Measurements from ENCODE around the gene GRK4.
"Not testable (repeated sequence)": the region's sequence is repeated elsewhere in the genome, so short reads cannot be mapped to it uniquely, and the experiment has no call there.

Gene GRK4

GRCh38 chr4:3041192-3042142, 78.1 kb downstream of the GRK4 start:
- Histone ChIP-seq H3K27me3 (ENCODE audit: control insufficient read depth, insufficient read depth, low read length) (no peaks in the 10 kb centered on the region), H3K9me3 (ENCODE audit: control insufficient read depth, low read depth, low read length) (no peaks in the 10 kb centered on the region), H3K9ac (ENCODE audit: low read length) (no peak overlapping the region), H3K4me3 (ENCODE audit: low read length) (no peak overlapping the region), H3K4me1 (ENCODE audit: control insufficient read depth, low read depth, low read length) (no peaks in the 10 kb centered on the region), H3K27ac (ENCODE audit: low read length) (no peak overlapping the region), H3K36me3 (ENCODE audit: control insufficient read depth, low read depth, low read length) (no peaks in the 10 kb centered on the region)

GRCh38 chr4:3042226-3042625, 78.9 kb downstream of the GRK4 start:
- Histone ChIP-seq H3K27me3 (ENCODE audit: control insufficient read depth, insufficient read depth, low read length) (no peaks in the 10 kb centered on the region), H3K9me3 (ENCODE audit: control insufficient read depth, low read depth, low read length) (no peaks in the 10 kb centered on the region), H3K4me1 (ENCODE audit: control insufficient read depth, low read depth, low read length) (no peaks in the 10 kb centered on the region), H3K9ac (ENCODE audit: low read length) (no peak overlapping the region), H3K4me3 (ENCODE audit: low read length) (no peak overlapping the region), H3K36me3 (ENCODE audit: control insufficient read depth, low read depth, low read length) (no peaks in the 10 kb centered on the region), H3K27ac (ENCODE audit: low read length) (no peak overlapping the region)

GRCh38 chr4:3043282-3044020, 80.1 kb downstream of the GRK4 start:
- no peaks in the 10 kb centered on the region for H3K9me3 ChIP-seq (ENCODE audit: control insufficient read depth, low read depth, low read length)
- no peaks in the 10 kb centered on the region for H3K4me1 ChIP-seq (ENCODE audit: control insufficient read depth, low read depth, low read length)
- no peaks in the 10 kb centered on the region for H3K36me3 ChIP-seq (ENCODE audit: control insufficient read depth, low read depth, low read length)
- H3K27ac ChIP-seq (ENCODE audit: low read length): no peak overlapping the region
- H3K27me3 ChIP-seq (ENCODE audit: control insufficient read depth, insufficient read depth, low read length): no peaks in the 10 kb centered on the region
- H3K9ac ChIP-seq (ENCODE audit: low read length): no peak overlapping the region
- no peak overlapping the region for H3K4me3 ChIP-seq (ENCODE audit: low read length)

DNA sequence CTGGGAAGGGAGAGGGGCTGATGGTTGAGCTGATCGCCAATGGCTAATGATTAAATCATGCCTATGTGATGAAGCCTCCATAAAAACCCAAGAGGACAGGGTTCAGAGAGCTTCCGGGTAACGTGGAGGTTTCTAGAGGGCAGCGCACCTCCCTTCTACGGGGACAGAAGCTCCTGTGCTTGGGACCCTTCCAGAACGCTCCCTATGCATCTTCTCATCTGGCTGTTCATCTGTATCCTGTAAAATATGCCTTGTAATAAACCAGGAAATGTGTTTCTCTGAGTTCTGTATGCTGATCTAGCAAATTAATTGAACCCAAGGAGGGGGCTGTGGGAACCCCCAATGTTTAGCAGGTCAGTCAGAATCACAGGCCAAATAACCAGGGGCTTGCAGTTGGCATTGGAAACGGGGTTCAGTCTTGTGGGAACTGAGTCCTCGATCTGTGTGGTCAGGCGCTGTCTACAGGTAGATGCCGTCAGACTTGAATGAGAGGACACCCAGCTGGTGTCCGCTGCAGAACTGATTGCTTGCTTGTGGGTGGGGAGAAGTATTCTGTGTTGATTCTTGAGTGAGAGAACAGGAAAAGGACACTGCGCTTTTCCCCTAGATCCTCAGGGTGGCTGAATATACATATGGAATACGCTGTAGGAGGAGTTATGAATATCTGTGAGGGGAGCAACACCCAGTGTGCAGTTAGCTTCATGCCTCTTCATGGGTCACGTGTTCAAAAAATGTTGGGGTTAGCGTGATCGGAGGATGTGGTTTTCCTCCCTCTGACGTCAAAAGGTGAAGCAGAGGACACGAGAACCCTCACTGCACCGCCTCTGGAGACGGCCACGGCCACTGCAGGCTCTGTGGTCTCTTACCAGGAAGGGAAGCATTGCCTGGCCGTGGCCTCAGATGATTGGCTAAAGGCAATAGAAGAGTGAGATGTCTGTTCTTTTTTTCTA, 81.8 kb downstream of the GRK4 start:
- Histone ChIP-seq H3K36me3 (ENCODE audit: control insufficient read depth, low read depth, low read length) (no peaks in the 10 kb centered on the region), H3K9me3 (ENCODE audit: control insufficient read depth, low read depth, low read length) (no peaks in the 10 kb centered on the region), H3K27ac (ENCODE audit: low read length) (no peak overlapping the region), H3K4me3 (ENCODE audit: low read length) (no peak overlapping the region), H3K4me1 (ENCODE audit: control insufficient read depth, low read depth, low read length) (no peaks in the 10 kb centered on the region), H3K27me3 (ENCODE audit: control insufficient read depth, insufficient read depth, low read length) (no peaks in the 10 kb centered on the region), H3K9ac (ENCODE audit: low read length) (no peak overlapping the region)

DNA sequence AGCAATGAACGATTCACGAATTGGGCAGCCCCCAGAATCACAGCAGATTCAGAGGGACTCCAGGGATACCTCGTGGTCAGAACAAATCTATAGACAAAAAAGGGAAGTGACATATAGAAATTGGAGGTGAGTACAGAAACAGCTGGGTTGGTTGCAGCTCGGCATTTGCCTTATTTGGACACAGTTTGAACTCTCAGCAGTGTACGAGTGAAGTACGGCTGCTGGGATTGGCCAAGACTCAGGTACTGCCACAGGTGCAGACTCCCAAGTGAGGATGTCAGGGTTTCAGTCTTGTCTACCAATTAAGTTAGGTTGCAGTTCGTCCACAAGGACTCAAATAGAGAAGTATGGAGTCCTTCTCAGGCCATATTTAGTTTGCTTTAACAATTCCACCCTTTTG, 82.8 kb downstream of the GRK4 start:
- Histone ChIP-seq H3K36me3 (ENCODE audit: control insufficient read depth, low read depth, low read length) (no peaks in the 10 kb centered on the region), H3K4me3 (ENCODE audit: low read length) (no peak overlapping the region), H3K9me3 (ENCODE audit: control insufficient read depth, low read depth, low read length) (no peaks in the 10 kb centered on the region), H3K27ac (ENCODE audit: low read length) (no peak overlapping the region), H3K4me1 (ENCODE audit: control insufficient read depth, low read depth, low read length) (no peaks in the 10 kb centered on the region), H3K27me3 (ENCODE audit: control insufficient read depth, insufficient read depth, low read length) (no peaks in the 10 kb centered on the region), H3K9ac (ENCODE audit: low read length) (no peak overlapping the region)

GRCh38 chr4:3046623-3047022, 83.3 kb downstream of the GRK4 start:
- Histone ChIP-seq H3K4me3 (ENCODE audit: low read length) (no peak overlapping the region), H3K27ac (ENCODE audit: low read length) (no peak overlapping the region), H3K27me3 (ENCODE audit: control insufficient read depth, insufficient read depth, low read length) (no peaks in the 10 kb centered on the region), H3K9ac (ENCODE audit: low read length) (no peak overlapping the region), H3K9me3 (ENCODE audit: control insufficient read depth, low read depth, low read length) (no peaks in the 10 kb centered on the region), H3K36me3 (ENCODE audit: control insufficient read depth, low read depth, low read length) (no peaks in the 10 kb centered on the region), H3K4me1 (ENCODE audit: control insufficient read depth, low read depth, low read length) (no peaks in the 10 kb centered on the region)

- no peaks in the 10 kb centered on the region for H3K9me3 ChIP-seq (ENCODE audit: control insufficient read depth, low read depth, low read length)
- no peaks in the 10 kb centered on the region for H3K4me1 ChIP-seq (ENCODE audit: control insufficient read depth, low read depth, low read length)
- no peaks in the 10 kb centered on the region for H3K27me3 ChIP-seq (ENCODE audit: control insufficient read depth, insufficient read depth, low read length)
- no peak overlapping the region for H3K4me3 ChIP-seq (ENCODE audit: low read length)
- no peaks in the 10 kb centered on the region for H3K36me3 ChIP-seq (ENCODE audit: control insufficient read depth, low read depth, low read length)
- H3K9ac ChIP-seq (ENCODE audit: low read length): no peak overlapping the region
- H3K27ac ChIP-seq (ENCODE audit: low read length): no peak overlapping the region
Observed at GRCh38 chr4:3047464-3048286, 84.3 kb downstream of the GRK4 start.

DNA sequence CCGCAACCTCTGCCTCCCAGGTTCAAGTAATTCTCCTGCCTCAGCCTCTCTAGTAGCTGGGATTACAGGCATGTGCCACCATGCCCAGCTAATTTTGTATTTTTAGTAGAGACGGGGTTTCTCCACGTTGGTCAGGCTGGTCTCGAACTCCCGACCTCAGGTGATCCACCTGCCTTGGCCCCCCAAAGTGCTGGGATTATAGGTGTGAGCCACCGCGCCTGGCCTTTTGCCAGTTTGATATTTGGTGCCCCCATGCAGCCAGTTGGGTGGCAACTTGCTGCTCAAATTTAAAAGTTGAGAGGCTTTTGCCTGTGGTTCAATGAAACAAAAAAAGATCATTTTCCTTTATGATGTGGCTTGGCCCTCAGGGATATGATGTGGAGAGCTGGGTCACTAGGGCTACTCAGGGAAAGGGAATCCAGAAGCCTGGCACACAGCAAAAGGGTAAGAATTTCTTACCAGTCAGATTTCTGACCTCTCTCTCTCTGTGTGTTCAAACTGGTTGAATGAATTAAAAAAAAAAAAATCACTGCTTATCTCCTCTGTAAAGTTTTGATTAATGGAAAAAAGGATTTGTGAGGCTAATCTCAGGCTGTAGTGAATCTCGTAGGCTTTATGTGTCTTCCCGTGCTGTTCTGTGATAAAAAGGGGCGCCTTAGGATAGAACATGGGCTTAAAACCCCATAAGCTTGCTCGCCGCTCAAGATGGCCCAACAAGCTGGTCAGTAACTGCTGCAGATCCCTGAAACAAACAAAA, 87.9 kb downstream of the GRK4 start:
- H3K4me3 ChIP-seq (ENCODE audit: low read length); H3K4me1 ChIP-seq (ENCODE audit: control insufficient read depth, low read depth, low read length); H3K36me3 ChIP-seq (ENCODE audit: control insufficient read depth, low read depth, low read length); H3K27me3 ChIP-seq (ENCODE audit: control insufficient read depth, insufficient read depth, low read length); H3K27ac ChIP-seq (ENCODE audit: low read length); H3K9ac ChIP-seq (ENCODE audit: low read length): not testable (repeated sequence)
- peaks cover 13% of the 10 kb centered on the region for H3K9me3 ChIP-seq (ENCODE audit: control insufficient read depth, low read depth, low read length)

- Histone ChIP-seq H3K27ac (ENCODE audit: low read length) (no peak overlapping the region), H3K36me3 (ENCODE audit: control insufficient read depth, low read depth, low read length) (no peaks in the 10 kb centered on the region), H3K4me1 (ENCODE audit: control insufficient read depth, low read depth, low read length) (no peaks in the 10 kb centered on the region), H3K9ac (ENCODE audit: low read length) (no peak overlapping the region), H3K4me3 (ENCODE audit: low read length) (no peak overlapping the region), H3K9me3 (ENCODE audit: control insufficient read depth, low read depth, low read length) (peaks cover 15% of the 10 kb centered on the region), H3K27me3 (ENCODE audit: control insufficient read depth, insufficient read depth, low read length) (no peaks in the 10 kb centered on the region)
Observed at GRCh38 chr4:3054169-3054759, 90.9 kb downstream of the GRK4 start.

GRCh38 chr4:3059943-3060342, 96.6 kb downstream of the GRK4 start:
- Histone ChIP-seq H3K9ac (ENCODE audit: low read length) (no peak overlapping the region), H3K36me3 (ENCODE audit: control insufficient read depth, low read depth, low read length) (no peaks in the 10 kb centered on the region), H3K4me3 (ENCODE audit: low read length) (no peak overlapping the region), H3K27me3 (ENCODE audit: control insufficient read depth, insufficient read depth, low read length) (no peaks in the 10 kb centered on the region), H3K9me3 (ENCODE audit: control insufficient read depth, low read depth, low read length) (peaks cover 9% of the 10 kb centered on the region), H3K4me1 (ENCODE audit: control insufficient read depth, low read depth, low read length) (no peaks in the 10 kb centered on the region), H3K27ac (ENCODE audit: low read length) (no peak overlapping the region)

Data from iPS-18a (cell line).